Measurements from ENCODE around the gene OR2A7.
"Not testable (repeated sequence)": the region's sequence is repeated elsewhere in the genome, so short reads cannot be mapped to it uniquely, and the experiment has no call there.

DNA sequence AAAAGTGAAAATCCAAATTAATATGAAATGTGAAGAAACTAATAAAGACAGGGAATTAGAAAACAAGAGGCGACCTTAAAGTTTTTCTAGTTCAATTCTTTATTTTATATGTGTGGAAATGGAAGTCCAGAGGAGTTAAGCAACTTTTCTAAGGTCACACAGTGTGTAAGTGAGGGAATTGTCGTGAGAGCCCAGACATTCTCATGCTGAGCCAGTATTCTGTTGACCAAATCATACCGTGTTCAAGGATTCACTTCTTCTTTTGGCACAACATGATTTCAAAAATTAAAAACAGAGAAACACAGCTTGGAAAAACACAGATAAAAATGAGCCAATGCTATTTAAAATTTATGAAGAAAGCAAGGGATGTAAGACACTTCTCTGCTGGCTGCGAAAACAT is 37.7 kb downstream of the OR2A7 start:
- TF ChIP-seq, protein P1, sequence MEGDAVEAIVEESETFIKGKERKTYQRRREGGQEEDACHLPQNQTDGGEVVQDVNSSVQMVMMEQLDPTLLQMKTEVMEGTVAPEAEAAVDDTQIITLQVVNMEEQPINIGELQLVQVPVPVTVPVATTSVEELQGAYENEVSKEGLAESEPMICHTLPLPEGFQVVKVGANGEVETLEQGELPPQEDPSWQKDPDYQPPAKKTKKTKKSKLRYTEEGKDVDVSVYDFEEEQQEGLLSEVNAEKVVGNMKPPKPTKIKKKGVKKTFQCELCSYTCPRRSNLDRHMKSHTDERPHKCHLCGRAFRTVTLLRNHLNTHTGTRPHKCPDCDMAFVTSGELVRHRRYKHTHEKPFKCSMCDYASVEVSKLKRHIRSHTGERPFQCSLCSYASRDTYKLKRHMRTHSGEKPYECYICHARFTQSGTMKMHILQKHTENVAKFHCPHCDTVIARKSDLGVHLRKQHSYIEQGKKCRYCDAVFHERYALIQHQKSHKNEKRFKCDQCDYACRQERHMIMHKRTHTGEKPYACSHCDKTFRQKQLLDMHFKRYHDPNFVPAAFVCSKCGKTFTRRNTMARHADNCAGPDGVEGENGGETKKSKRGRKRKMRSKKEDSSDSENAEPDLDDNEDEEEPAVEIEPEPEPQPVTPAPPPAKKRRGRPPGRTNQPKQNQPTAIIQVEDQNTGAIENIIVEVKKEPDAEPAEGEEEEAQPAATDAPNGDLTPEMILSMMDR (IDR thresholded peaks at IDR 0.05 in 8 of 11, conservative IDR thresholded peaks at IDR 0.05 in 3 of 11), result not testable (repeated sequence)
- not testable (repeated sequence) for TF ChIP-seq POLR2AphosphoS5 (IDR thresholded peaks at IDR 0.05)

Data from spleen (tissue), 7 donors.